ENCODE results near the gene IDH3G.

IDH3G gene

DNA sequence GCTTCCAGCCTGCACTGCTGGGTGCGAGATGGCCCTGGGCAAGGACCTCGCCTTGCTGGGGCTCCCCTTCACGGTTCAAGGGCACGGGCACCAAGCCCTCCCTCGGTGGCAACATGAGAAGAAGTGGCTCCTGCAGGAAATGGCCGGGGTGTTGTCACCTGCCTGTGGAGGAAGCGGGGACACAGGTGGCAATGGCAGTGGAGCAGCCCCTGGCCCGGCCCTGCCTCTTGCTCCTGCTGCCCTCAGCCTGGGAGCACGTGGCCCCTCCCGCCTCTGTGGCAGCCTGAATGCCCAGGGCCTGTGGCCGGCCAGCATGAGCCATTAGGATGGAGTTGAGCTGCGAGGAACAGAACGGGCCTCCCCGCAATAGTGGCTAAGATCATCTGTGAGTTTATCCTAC lies 52.7 kb downstream of the IDH3G start:
- Histone ChIP-seq H3K4me3 (no peak overlapping the region), H3K27ac (no peak overlapping the region), H3K9ac (ENCODE audit: insufficient read length) (no peak overlapping the region), H3K9me3 (ENCODE audit: low read depth, low read length) (no peaks in the 10 kb centered on the region), H3K36me3 (ENCODE audit: insufficient read depth, low read length) (no peaks in the 10 kb centered on the region)
- no peak for DNase-seq (ENCODE audit: low read depth, low spot score)
- TF ChIP-seq EZH2 (IDR thresholded peaks at IDR 0.05), result no peak
- TF ChIP-seq FOXP2 (optimal IDR thresholded peaks at IDR 0.05; ENCODE audit: control extremely low read depth, extremely low read length, insufficient read depth), result no peak
- TF ChIP-seq POLR2AphosphoS5 (IDR thresholded peaks at IDR 0.05; ENCODE audit: borderline replicate concordance, low read depth, low read length), result no peak

- no peak overlapping the region for H3K4me3 ChIP-seq
- H3K9me3 ChIP-seq (ENCODE audit: low read depth, low read length), result no peaks in the 10 kb centered on the region
- no peaks in the 10 kb centered on the region for H3K36me3 ChIP-seq (ENCODE audit: insufficient read depth, low read length)
- DNase-seq (ENCODE audit: low read depth, low spot score), result no peak
- H3K9ac ChIP-seq (ENCODE audit: insufficient read length), result no peak overlapping the region
- H3K27ac ChIP-seq, result no peak overlapping the region
- TF ChIP-seq FOXP2 (optimal IDR thresholded peaks at IDR 0.05; ENCODE audit: control extremely low read depth, extremely low read length, insufficient read depth) (no peak), POLR2AphosphoS5 (IDR thresholded peaks at IDR 0.05; ENCODE audit: borderline replicate concordance, low read depth, low read length) (no peak), EZH2 (IDR thresholded peaks at IDR 0.05) (no peak)
Observed at GRCh38 chrX:153740631-153741222, 53.4 kb downstream of the IDH3G start.

- Histone ChIP-seq H3K9me3 (ENCODE audit: low read depth, low read length) (no peaks in the 10 kb centered on the region), H3K36me3 (ENCODE audit: insufficient read depth, low read length) (no peaks in the 10 kb centered on the region), H3K4me3 (no peak overlapping the region), H3K27ac (no peak overlapping the region), H3K9ac (ENCODE audit: insufficient read length) (no peak overlapping the region)
- DNase-seq (ENCODE audit: low read depth, low spot score), result no peak
- no peak for TF ChIP-seq EZH2 (IDR thresholded peaks at IDR 0.05)
- no peak for TF ChIP-seq FOXP2 (optimal IDR thresholded peaks at IDR 0.05; ENCODE audit: control extremely low read depth, extremely low read length, insufficient read depth)
- no peak for TF ChIP-seq POLR2AphosphoS5 (IDR thresholded peaks at IDR 0.05; ENCODE audit: borderline replicate concordance, low read depth, low read length)
Observed at GRCh38 chrX:153739754-153740486, 54.3 kb downstream of the IDH3G start.

DNA sequence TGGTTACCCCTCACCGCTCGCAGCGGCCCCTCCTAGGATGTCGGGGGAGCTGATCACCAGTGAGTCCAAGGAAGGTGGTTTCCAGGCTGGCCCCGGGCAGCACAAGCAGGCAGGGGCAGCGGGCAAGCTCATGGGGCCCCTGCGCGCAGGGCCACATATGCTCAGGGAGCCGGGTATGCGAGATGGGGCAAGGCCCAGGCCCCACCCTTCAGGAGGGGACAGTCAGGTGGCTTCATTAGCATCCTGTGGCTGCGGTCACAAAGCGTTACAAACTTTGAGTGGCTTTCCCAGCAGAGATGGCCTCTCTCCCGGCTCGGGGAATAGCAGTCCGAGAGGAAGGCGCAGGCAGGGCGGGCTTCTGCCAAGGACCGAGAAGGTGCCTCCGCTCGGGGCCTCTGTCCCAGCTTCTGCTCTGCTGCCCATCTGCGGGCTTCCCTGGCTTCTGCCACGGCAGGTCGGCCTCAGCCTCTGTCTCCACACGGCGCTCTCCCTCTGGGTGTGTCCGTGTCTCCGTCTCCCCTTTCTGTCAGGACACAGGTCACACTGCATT lies 56.0 kb downstream of the IDH3G start:
- no peak for DNase-seq (ENCODE audit: low read depth, low spot score)
- no peaks in the 10 kb centered on the region for H3K9me3 ChIP-seq (ENCODE audit: low read depth, low read length)
- no peak overlapping the region for H3K4me3 ChIP-seq
- no peaks in the 10 kb centered on the region for H3K36me3 ChIP-seq (ENCODE audit: insufficient read depth, low read length)
- H3K27ac ChIP-seq, result no peak overlapping the region
- no peak overlapping the region for H3K9ac ChIP-seq (ENCODE audit: insufficient read length)
- TF ChIP-seq EZH2 (IDR thresholded peaks at IDR 0.05), result no peak
- TF ChIP-seq POLR2AphosphoS5 (IDR thresholded peaks at IDR 0.05; ENCODE audit: borderline replicate concordance, low read depth, low read length), result no peak

GRCh38 chrX:153736871-153737441 lies 57.2 kb downstream of the IDH3G start:
- no peak overlapping the region for H3K9ac ChIP-seq (ENCODE audit: insufficient read length)
- no peaks in the 10 kb centered on the region for H3K36me3 ChIP-seq (ENCODE audit: insufficient read depth, low read length)
- H3K27ac ChIP-seq, result no peak overlapping the region
- no peaks in the 10 kb centered on the region for H3K9me3 ChIP-seq (ENCODE audit: low read depth, low read length)
- DNase-seq (ENCODE audit: low read depth, low spot score), result no peak
- TF ChIP-seq EZH2 (IDR thresholded peaks at IDR 0.05) (no peak), FOXP2 (optimal IDR thresholded peaks at IDR 0.05; ENCODE audit: control extremely low read depth, extremely low read length, insufficient read depth) (no peak), POLR2AphosphoS5 (IDR thresholded peaks at IDR 0.05; ENCODE audit: borderline replicate concordance, low read depth, low read length) (no peak)
- no peak overlapping the region for H3K4me3 ChIP-seq

- Histone ChIP-seq H3K9ac (ENCODE audit: insufficient read length) (no peak overlapping the region), H3K4me3 (no peak overlapping the region), H3K9me3 (ENCODE audit: low read depth, low read length) (no peaks in the 10 kb centered on the region), H3K36me3 (ENCODE audit: insufficient read depth, low read length) (no peaks in the 10 kb centered on the region), H3K27ac (no peak overlapping the region)
- TF ChIP-seq EZH2 (IDR thresholded peaks at IDR 0.05) (no peak), POLR2AphosphoS5 (IDR thresholded peaks at IDR 0.05; ENCODE audit: borderline replicate concordance, low read depth, low read length) (no peak), FOXP2 (optimal IDR thresholded peaks at IDR 0.05; ENCODE audit: control extremely low read depth, extremely low read length, insufficient read depth) (no peak)
- DNase-seq (ENCODE audit: low read depth, low spot score), result no peak
Observed at GRCh38 chrX:153736071-153736820, 57.9 kb downstream of the IDH3G start.
